GM12864 (cell line): ENCODE results near the gene GSTO1.

Source experiments
- DNase-seq: peaks from one replicate; pipeline ENCODE4 v3.0.0-alpha.2; 2011; ENCODE audit warnings: low read depth
- H3K4me3 ChIP-seq: 2 replicates; pipeline ENCODE4 v1.5.1; 2011; ENCODE audit warnings: mild to moderate bottlenecking, low read depth, low read length, control low read depth
- TF ChIP-seq, protein P1 (sequence below): IDR thresholded peaks from 2 replicates; pipeline ENCODE4 v1.5.1; 2011; ENCODE audit warnings: low read depth, mild to moderate bottlenecking, moderate library complexity, low read length, control low read depth, inconsistent platforms; ENCODE audit errors: missing control alignments

The GSTO1 gene

DNA sequence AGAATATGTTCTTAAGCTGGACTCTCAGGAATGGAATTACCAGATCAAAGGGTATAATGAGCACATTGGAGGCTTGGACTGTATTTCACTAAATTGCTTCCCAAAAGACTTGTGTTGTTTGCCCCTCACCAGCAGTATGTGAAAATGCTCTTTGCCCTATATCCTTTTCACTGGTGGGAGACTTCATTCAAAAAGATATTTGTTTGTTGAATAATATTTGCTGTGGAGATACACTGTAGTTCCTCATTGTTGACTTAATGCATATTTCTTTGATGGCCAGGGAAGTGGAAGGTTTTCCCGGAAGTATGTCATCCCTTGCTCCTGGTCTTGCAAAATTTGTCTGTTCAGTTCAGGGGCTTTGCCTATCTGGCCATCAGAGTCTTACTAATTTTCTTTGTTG lies 33.7 kb downstream of the GSTO1 start:
- TF ChIP-seq, protein P1, sequence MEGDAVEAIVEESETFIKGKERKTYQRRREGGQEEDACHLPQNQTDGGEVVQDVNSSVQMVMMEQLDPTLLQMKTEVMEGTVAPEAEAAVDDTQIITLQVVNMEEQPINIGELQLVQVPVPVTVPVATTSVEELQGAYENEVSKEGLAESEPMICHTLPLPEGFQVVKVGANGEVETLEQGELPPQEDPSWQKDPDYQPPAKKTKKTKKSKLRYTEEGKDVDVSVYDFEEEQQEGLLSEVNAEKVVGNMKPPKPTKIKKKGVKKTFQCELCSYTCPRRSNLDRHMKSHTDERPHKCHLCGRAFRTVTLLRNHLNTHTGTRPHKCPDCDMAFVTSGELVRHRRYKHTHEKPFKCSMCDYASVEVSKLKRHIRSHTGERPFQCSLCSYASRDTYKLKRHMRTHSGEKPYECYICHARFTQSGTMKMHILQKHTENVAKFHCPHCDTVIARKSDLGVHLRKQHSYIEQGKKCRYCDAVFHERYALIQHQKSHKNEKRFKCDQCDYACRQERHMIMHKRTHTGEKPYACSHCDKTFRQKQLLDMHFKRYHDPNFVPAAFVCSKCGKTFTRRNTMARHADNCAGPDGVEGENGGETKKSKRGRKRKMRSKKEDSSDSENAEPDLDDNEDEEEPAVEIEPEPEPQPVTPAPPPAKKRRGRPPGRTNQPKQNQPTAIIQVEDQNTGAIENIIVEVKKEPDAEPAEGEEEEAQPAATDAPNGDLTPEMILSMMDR, result no peak
- H3K4me3 ChIP-seq, result no peak overlapping the region
- DNase-seq, result no peak

DNA sequence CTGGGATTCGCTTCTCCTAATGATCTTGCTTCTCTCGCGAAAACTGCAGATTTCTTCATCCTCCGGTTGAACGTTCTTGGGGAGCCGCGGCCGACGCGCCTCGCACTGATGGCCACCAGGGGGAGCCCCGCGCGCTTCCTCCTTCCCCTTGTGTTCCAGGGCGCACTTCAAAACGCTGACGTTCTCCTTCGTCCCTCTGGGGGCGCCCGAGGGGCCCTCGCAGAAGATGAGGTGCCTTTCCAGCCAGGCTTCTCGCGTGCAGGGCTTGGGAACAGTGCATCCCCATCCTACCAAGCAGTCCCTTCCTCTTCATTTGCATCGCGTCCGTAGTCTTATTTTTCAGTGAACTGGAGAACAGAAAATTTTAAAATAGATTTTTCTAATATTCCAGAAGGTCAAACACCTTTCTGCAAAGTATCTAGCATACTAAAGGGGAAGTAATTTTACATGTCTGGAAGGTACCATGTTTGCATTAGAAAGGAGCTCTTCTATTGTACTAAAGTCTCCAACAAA lies 36.8 kb downstream of the GSTO1 start:
- TF ChIP-seq, protein P1, result peak; percentile 98
- no peak overlapping the region for H3K4me3 ChIP-seq
- DNase-seq, result no peak

DNA sequence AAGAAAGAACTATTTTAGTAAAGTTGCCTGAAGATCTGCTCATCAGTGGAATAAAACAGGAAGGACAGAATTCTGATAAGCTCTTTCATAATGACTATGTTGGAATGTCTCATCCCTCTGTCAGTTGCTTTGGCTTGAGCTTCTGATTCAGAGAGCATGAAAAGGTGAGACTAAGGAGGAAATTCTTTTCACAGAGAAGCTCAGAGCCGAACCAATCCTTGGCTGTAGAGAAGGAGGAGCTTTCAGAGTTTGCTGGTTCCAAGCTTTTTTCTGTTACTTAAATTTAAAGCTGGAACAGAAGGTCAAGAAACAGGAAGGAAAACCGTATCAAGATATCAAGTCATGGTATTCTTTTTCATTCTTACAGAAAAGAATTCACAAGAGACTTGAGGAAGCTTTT lies 38.3 kb downstream of the GSTO1 start:
- no peak for DNase-seq
- H3K4me3 ChIP-seq, result no peak overlapping the region
- TF ChIP-seq, protein P1, result no peak

DNA sequence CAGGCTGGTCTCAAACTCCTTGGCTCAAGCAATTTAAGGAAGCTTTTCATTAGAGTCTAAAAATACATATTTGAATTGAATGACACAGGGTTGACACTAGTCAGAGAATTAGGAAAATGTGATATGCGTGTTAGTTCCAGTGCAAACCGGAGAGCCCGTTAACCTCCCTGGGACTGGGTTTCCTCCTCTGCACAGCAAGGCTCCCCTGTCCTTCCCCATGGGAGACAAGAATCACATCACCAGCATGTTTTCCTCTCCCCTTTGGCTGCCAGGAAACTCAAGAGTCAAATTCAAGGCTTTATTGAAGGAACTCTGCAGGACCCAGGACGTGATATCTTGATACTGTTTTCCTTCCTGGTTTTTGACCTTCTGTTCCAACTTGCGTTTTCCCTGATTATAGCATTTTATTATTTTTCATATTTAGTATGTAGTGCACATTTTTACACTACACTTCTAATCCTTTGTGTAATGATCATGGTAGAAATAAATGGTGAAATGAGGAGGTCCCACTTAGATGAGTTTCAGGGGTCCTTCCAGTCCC lies 39.2 kb downstream of the GSTO1 start:
- DNase-seq, result no peak
- no peak overlapping the region for H3K4me3 ChIP-seq
- TF ChIP-seq, protein P1, result no peak

DNA sequence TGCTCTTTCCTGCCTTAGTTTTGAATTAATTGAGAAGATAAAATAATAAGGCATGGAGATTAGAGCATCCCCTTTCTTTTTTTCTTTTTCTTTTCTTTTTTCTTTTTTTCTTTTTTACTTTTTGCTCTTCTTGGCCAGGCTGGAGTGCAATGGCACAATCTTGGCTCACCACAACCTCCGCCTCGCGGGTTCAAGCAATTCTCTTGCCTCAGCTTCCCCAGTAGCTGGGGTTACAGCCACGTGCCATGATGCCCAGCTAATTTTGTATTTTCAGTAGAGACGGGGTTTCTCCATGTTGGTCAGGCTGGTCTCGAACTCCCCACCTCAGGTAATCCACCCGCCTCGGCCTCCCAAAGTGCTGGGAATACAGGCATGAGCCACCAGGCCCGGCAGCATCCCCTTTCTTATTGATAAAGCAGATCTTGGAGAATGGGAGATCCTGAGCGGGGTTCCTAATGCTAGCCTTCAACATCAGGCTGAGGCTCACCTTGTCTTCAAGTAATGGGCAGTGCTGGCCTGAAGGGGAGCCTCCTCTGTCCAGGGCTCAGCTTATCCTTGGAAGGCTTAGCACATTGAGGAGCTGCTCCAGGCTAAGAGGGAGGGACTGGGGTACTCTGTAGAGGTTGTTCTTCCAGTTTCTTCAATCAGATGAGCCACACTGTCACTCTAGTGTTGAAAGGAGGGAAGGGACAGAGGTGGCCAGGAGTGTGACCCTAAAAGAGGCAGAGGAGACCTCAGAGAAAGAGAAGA lies 42.2 kb downstream of the GSTO1 start:
- no peak for DNase-seq
- TF ChIP-seq, protein P1, result no peak
- no peak overlapping the region for H3K4me3 ChIP-seq

DNA sequence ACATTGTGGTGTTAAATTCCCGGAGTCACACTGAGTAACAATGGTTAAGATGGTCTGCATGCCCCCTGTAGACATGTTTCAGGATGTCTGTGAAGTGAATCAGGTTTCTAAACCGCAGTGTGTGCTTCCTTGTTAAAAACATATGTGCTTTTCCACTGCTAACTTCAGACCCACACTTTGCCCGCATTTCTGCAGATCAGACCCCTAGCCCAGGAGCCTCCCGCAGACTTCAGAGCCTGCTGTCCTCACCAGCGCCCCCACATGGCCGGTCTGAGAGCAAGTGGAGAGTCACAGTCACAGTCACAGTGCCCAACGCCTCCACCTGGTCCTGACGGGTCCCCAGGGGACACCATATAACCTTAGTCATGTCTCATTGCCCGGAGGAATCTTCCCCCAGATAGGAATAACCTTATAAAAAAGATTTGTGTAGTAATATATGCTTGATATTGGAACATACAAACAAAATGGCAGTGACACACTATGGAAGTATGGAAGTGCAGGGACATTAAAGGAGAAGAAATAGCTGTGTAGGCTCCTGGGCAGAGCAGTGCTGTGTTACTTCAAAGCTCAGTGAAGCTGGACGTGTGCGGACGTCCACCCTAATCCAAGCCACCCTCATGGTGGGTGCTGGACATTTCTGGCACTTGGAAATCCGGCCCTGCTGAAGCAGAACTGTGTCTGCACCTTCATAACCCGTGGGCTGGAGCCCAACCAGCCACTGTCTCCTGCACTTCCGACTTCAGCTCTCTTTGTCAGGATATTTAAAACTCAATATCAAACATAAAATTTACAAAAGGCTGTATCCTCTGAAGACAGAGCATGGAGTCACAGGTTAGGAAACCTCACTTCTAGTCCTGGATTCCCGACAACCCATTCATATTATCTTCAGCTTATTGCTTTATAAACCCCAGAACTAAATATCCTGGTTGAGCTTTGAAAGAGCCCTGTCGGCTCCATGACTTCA lies 43.3 kb downstream of the GSTO1 start:
- no peak overlapping the region for H3K4me3 ChIP-seq
- TF ChIP-seq, protein P1, result peak; percentile 48
- no peak for DNase-seq
